ENCODE results near the gene PTGR3. TPM values are rescaled to one million over a fixed set of nuclear protein-coding genes. Genes with fewer than 3 reads are reported as not detected.

The PTGR3 gene
- total RNA-seq, 4 donors from 2014 or later, result 24.9 to 46.8 (median 29.6) TPM

DNA sequence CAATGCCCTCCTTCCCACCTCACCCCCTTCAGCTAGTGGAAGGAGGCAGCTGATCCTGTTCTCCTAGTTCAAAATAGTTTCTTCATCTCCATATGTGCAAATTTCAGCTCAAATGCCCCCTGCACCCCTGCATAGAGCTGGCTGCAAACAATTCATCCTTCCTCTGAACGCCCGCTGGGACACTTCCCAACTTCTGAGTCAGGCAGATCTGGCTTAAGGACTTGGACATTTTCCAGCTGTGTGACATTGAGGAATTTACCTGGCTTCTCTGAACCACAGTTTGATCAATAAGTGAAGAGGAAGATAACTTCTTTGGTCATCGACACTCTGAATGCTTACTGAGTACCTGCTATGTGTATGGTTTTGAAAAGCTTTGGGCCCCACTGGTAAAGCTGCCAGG, 23.5 kb downstream of the PTGR3 start:
- no peak for ATAC-seq

GRCh38 chr18:75183973-75184493, 24.9 kb downstream of the PTGR3 start:
- Histone ChIP-seq H3K9me3 (no peaks in the 10 kb centered on the region), H3K36me3 (no peaks in the 10 kb centered on the region), H3K4me1 (peaks cover 0 to 8% (median 0%) of the 10 kb centered on the region in 3 donors), H3K4me3 (no peak overlapping the region), H3K27me3 (no peaks in the 10 kb centered on the region), H3K27ac (no peak overlapping the region)
- 91 to 100% methylated on average over 1 to 3 of the region's 14 CpGs for WGBS, 2 donors (ENCODE audit: low coverage in 1 of 2)
- TF ChIP-seq POLR2A (IDR thresholded peaks at IDR 0.05) (no peak), EP300 (IDR thresholded peaks at IDR 0.05) (no peak), POLR2AphosphoS5 (IDR thresholded peaks at IDR 0.05) (no peak)
- TF ChIP-seq, protein P1, sequence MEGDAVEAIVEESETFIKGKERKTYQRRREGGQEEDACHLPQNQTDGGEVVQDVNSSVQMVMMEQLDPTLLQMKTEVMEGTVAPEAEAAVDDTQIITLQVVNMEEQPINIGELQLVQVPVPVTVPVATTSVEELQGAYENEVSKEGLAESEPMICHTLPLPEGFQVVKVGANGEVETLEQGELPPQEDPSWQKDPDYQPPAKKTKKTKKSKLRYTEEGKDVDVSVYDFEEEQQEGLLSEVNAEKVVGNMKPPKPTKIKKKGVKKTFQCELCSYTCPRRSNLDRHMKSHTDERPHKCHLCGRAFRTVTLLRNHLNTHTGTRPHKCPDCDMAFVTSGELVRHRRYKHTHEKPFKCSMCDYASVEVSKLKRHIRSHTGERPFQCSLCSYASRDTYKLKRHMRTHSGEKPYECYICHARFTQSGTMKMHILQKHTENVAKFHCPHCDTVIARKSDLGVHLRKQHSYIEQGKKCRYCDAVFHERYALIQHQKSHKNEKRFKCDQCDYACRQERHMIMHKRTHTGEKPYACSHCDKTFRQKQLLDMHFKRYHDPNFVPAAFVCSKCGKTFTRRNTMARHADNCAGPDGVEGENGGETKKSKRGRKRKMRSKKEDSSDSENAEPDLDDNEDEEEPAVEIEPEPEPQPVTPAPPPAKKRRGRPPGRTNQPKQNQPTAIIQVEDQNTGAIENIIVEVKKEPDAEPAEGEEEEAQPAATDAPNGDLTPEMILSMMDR (IDR thresholded peaks at IDR 0.05), result no peak
- ATAC-seq, result no peak

More for the DNA sequence above, 23.5 kb downstream of the PTGR3 start:
- Histone ChIP-seq H3K9me3 (no peaks in the 10 kb centered on the region), H3K36me3 (no peaks in the 10 kb centered on the region), H3K4me3 (no peak overlapping the region), H3K4me1 (peaks cover 0 to 8% (median 0%) of the 10 kb centered on the region in 3 donors), H3K27me3 (no peaks in the 10 kb centered on the region), H3K27ac (no peak overlapping the region)
- 50 to 90% methylated on average over 1 to 3 of the region's 3 CpGs for WGBS, 2 donors (ENCODE audit: low coverage in 1 of 2)
- TF ChIP-seq POLR2AphosphoS5 (IDR thresholded peaks at IDR 0.05), result no peak
- TF ChIP-seq, protein P1 (IDR thresholded peaks at IDR 0.05), result no peak
- no peak for TF ChIP-seq EP300 (IDR thresholded peaks at IDR 0.05)

DNA sequence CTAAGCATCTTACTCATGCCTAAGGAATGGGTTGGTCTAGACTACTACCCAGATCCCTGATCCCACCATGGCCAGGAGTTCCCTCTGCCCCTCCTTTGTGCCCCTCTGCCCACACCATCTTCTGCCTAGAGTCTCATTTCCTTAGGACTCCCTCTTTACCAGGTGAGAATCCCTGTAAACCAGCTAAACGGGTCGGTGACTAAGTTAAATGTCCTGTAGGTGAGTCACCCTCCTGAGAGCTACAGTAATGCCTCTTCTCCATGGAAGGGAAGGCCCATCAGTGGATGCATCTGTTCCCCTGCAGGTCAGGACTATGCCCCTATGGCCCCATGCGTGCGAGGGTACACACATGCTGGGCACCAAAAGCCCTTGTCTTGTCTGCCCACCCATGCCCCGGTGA, 25.4 kb downstream of the PTGR3 start:
- no peak overlapping the region for H3K4me3 ChIP-seq
- peaks cover 0 to 8% (median 0%) of the 10 kb centered on the region in 3 donors for H3K4me1 ChIP-seq
- no peaks in the 10 kb centered on the region for H3K9me3 ChIP-seq
- no peaks in the 10 kb centered on the region for H3K36me3 ChIP-seq
- 61% methylated on average over 5 of the region's 5 CpGs; no CpG with 5 or more reads in 1 of the 2 donors for WGBS, 2 donors (ENCODE audit: low coverage in 1 of 2)
- TF ChIP-seq POLR2A (IDR thresholded peaks at IDR 0.05), result no peak
- no peak for TF ChIP-seq EP300 (IDR thresholded peaks at IDR 0.05)
- TF ChIP-seq POLR2AphosphoS5 (IDR thresholded peaks at IDR 0.05), result no peak
- TF ChIP-seq, protein P1 (IDR thresholded peaks at IDR 0.05), result no peak
- no peaks in the 10 kb centered on the region for H3K27me3 ChIP-seq
- no peak for ATAC-seq
- H3K27ac ChIP-seq, result no peak overlapping the region

DNA sequence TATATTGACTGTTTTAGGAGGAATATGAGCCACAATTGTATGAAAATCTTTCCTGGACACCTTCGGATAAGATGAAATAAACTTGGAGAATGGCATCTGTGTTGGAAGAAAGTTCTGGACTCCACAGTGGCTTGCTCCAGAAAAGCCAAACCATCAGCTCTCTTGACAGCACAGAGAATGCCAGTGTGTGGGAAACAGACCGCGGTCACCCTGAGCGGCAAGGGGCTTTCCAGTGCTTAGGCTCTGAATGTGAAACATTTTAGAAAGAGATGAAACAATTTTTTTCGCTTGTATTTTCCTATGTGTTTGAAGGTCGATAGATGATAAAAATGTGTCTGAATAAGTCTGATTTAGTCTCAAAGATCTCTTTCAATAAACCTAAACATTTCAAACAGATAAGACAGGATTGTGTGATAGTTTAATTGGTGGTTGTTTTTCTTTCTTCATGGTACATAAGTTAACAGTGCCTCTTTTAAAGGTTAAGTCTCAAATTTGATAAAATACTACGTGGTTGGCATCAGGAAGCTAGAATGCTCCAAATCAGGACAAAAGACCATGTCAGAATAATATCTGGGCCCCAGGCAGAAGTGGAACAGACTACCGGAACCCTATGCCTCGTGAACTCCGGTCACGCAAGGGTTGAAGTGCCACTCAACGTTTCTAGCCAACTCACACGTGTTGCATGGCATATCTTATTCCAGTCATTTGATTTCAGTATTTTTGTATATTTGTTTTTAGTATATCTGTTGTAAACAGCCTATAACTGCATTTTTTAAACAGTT, 28.9 kb downstream of the PTGR3 start:
- TF ChIP-seq POLR2AphosphoS5 (IDR thresholded peaks at IDR 0.05) (no peak), EP300 (IDR thresholded peaks at IDR 0.05) (no peak), POLR2A (IDR thresholded peaks at IDR 0.05) (no peak)
- TF ChIP-seq, protein P1 (IDR thresholded peaks at IDR 0.05), result no peak
- 84 to 85% methylated on average over 13 of the region's 13 CpGs for WGBS, 2 donors (ENCODE audit: low coverage in 1 of 2)
- Histone ChIP-seq H3K27ac (no peak overlapping the region), H3K4me1 (peaks cover 0 to 4% (median 0%) of the 10 kb centered on the region in 3 donors), H3K4me3 (no peak overlapping the region), H3K36me3 (no peaks in the 10 kb centered on the region), H3K9me3 (no peaks in the 10 kb centered on the region), H3K27me3 (no peaks in the 10 kb centered on the region)
- ATAC-seq, result no peak

GRCh38 chr18:75178376-75178775, 30.6 kb downstream of the PTGR3 start:
- Histone ChIP-seq H3K27ac (no peak overlapping the region), H3K27me3 (no peaks in the 10 kb centered on the region), H3K9me3 (no peaks in the 10 kb centered on the region), H3K4me3 (no peak overlapping the region), H3K4me1 (no peaks in the 10 kb centered on the region), H3K36me3 (no peaks in the 10 kb centered on the region)
- ATAC-seq, result no peak
- TF ChIP-seq POLR2AphosphoS5 (IDR thresholded peaks at IDR 0.05), result no peak
- TF ChIP-seq POLR2A (IDR thresholded peaks at IDR 0.05), result no peak
- TF ChIP-seq, protein P1 (IDR thresholded peaks at IDR 0.05), result no peak
- no peak for TF ChIP-seq EP300 (IDR thresholded peaks at IDR 0.05)
- 99% methylated on average over 6 of the region's 11 CpGs; no CpG with 5 or more reads in 1 of the 2 donors for WGBS, 2 donors (ENCODE audit: low coverage in 1 of 2)

Data from gastroesophageal sphincter (tissue), 4 donors.